WTC11 (cell line): ENCODE results near the gene HIC1. TPM values are rescaled to one million over a fixed set of nuclear protein-coding genes. Genes with fewer than 3 reads are reported as not detected.
A peak's percentile ranks its signal among the peaks of the same experiment; 100 is the strongest.

Experiments used
- ATAC-seq: fragments of 200-7000 bp; cut with Tn5 transposase; 2 replicates; pipeline ENCODE4 v1.10.0; 2021; ENCODE audit warnings: mild to moderate bottlenecking, moderate library complexity
- CTCF ChIA-PET: fragments of 300-600 bp; sonication (Branson Sonifier 250); formaldehyde crosslinking; loops from one replicate; lab custom pipeline; 2021; ENCODE audit warnings: antibody characterized with exemption; lab: Charles Lee
- POLR2A ChIA-PET: fragments of 350-600 bp; sonication (Branson Sonifier 250); formaldehyde crosslinking; loops from one replicate; lab custom pipeline; 2021; ENCODE audit warnings: antibody characterized with exemption; lab: Charles Lee
- DNase-seq: peaks from one replicate; pipeline ENCODE4 v3.0.0; 2021; ENCODE audit warnings: low spot score
- H3K27ac Mint-ChIP-seq: 2 replicates; pipeline ENCODE4 v1.8.0; 2021; ENCODE audit warnings: mixed read lengths
- H3K27me3 Mint-ChIP-seq: 2 replicates; pipeline ENCODE4 v1.8.0; 2021; ENCODE audit warnings: low read depth, mild to moderate bottlenecking, moderate library complexity, mixed read lengths
- H3K36me3 Mint-ChIP-seq: 2 replicates; pipeline ENCODE4 v1.8.0; 2021; ENCODE audit warnings: mixed read lengths
- H3K4me1 Mint-ChIP-seq: 2 replicates; pipeline ENCODE4 v1.8.0; 2022; ENCODE audit warnings: mixed read lengths
- H3K4me3 Mint-ChIP-seq: 2 replicates; pipeline ENCODE4 v1.8.0; 2021; ENCODE audit warnings: mild to moderate bottlenecking, moderate library complexity, mixed read lengths
- H3K9me3 Mint-ChIP-seq: 2 replicates; pipeline ENCODE4 v1.8.0; 2021; ENCODE audit warnings: mixed read lengths
- ATF2 ChIP-seq: sonication (generic); formaldehyde crosslinking; IDR thresholded peaks from 2 replicates; pipeline ENCODE4 v1.8.1; 2022; ENCODE audit warnings: low read depth, missing genetic modification reagents, borderline replicate concordance
- CBFB ChIP-seq: sonication (generic); formaldehyde crosslinking; IDR thresholded peaks from 2 replicates; pipeline ENCODE4 v1.8.1; 2022; ENCODE audit warnings: mild to moderate bottlenecking, low read depth, missing genetic modification reagents
- GRHL2 ChIP-seq: fragments of 250-450 bp; sonication (Bioruptor Pico); IDR thresholded peaks from 2 replicates; pipeline ENCODE4 v1.8.0; 2022; ENCODE audit warnings: mild to moderate bottlenecking, moderate library complexity; ENCODE audit not compliant: insufficient replicate concordance, severe bottlenecking
- KAT7 ChIP-seq: sonication (generic); formaldehyde crosslinking; IDR thresholded peaks from 2 replicates; pipeline ENCODE4 v1.8.1; 2023; ENCODE audit warnings: missing genetic modification reagents, mild to moderate bottlenecking, borderline replicate concordance
- MAX ChIP-seq: sonication (generic); formaldehyde crosslinking; IDR thresholded peaks from 2 replicates; pipeline ENCODE4 v1.8.0; 2022; ENCODE audit warnings: mild to moderate bottlenecking, missing genetic modification reagents
- SP1 ChIP-seq: sonication (generic); formaldehyde crosslinking; conservative IDR thresholded peaks from 2 replicates; pipeline ENCODE4 v1.8.1; 2022; ENCODE audit warnings: missing genetic modification reagents
- ZNF121 ChIP-seq: sonication (generic); formaldehyde crosslinking; IDR thresholded peaks from 2 replicates; pipeline ENCODE4 v1.8.0; 2023; ENCODE audit warnings: missing genetic modification reagents
- ZNF219 ChIP-seq: sonication (generic); formaldehyde crosslinking; IDR thresholded peaks from 2 replicates; pipeline ENCODE4 v1.8.0; 2023; ENCODE audit warnings: missing genetic modification reagents, mild to moderate bottlenecking, borderline replicate concordance
- ZNF317 ChIP-seq: sonication (generic); formaldehyde crosslinking; IDR thresholded peaks from 2 replicates; pipeline ENCODE4 v1.8.1; 2023; ENCODE audit warnings: low read depth, mild to moderate bottlenecking, moderate library complexity, missing genetic modification reagents, borderline replicate concordance
- ZNF396 ChIP-seq: fragments of 250-450 bp; sonication (Bioruptor Pico); IDR thresholded peaks from 2 replicates; pipeline ENCODE4 v1.8.0; 2021; ENCODE audit warnings: mild to moderate bottlenecking, moderate library complexity, borderline replicate concordance
- ZNF423 ChIP-seq: fragments of 250-450 bp; sonication (Bioruptor Pico); IDR thresholded peaks from 2 replicates; pipeline ENCODE4 v2.1.2; 2022; ENCODE audit warnings: mild to moderate bottlenecking, moderate library complexity
- ZNF671 ChIP-seq: fragments of 250-450 bp; sonication (Bioruptor Pico); IDR thresholded peaks from 2 replicates; pipeline ENCODE4 v1.8.0; 2021; ENCODE audit warnings: mild to moderate bottlenecking
- total RNA-seq: library from RNA; stranded (reverse); gene quantifications from 3 replicates; pipeline ENCODE4 v1.2.3, GENCODE V29; 2021
- TF ChIP-seq, protein P1 (sequence below): sonication (generic); formaldehyde crosslinking; conservative IDR thresholded peaks from 2 replicates; pipeline ENCODE4 v1.8.1; 2022; ENCODE audit warnings: mild to moderate bottlenecking, missing genetic modification reagents
- TF ChIP-seq, protein P2 (sequence below): sonication (generic); formaldehyde crosslinking; conservative IDR thresholded peaks from 2 replicates; pipeline ENCODE4 v1.8.1; 2023; ENCODE audit warnings: mild to moderate bottlenecking, low read depth, missing genetic modification reagents, moderate library complexity
- TF ChIP-seq, protein P3 (sequence below): sonication (generic); formaldehyde crosslinking; IDR thresholded peaks from 2 replicates; pipeline ENCODE4 v1.8.0; 2023; ENCODE audit warnings: missing genetic modification reagents
- TF ChIP-seq, protein P4 (sequence below): sonication (generic); formaldehyde crosslinking; IDR thresholded peaks from 2 replicates; pipeline ENCODE4 v1.8.1; 2023; ENCODE audit warnings: mild to moderate bottlenecking, missing genetic modification reagents, moderate library complexity

HIC1 gene
- total RNA-seq, 1 experiment from 2014 or later = 0.37 TPM

DNA sequence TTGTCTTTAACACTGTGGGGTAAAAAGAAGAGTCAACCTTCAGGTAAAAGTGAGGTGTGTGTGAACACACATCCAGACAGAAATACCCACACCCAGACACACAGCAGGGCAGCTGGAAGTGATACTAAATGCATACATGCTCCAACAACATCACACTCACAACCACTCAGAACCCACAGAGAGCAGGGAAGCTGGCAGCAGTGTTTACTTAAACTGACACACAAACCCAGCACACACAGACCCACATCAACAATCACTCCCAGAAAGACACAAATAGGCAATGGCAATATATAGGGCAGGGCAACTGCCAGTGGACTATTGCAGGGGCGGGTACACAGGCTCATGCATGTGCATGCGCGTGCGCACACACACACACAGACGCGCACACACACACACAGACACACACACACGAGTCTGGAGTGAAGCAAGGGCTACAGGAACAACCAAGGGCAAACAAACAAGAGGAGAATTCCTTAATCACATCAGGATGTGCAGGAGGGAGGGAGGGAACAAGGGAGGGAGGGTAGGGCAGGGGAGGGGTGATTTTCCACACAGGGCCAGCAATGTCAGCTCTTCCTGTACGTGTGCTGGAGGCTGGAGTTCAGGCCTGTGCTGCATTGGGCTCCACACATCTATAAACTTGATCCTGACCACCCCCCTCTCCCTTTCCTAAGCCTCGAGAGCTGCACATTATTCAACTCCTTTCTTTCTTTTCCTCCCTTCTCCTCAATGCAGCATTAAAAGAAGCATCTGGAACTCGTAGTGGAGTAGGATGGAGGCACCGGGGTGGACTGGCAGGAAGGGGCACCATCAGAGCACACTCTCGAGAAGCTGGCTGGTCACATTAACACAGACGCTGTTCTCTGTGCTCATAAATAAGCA is 30.1 kb downstream of the HIC1 start (continued):
- no peak for TF ChIP-seq ATF2 (CRISPR knock-in tag)

- CTCF ChIA-PET = interaction anchor here (1.5 to 2.6 kb wide), 3 partner anchors 10 to 30 kb away, joined by 6 to 8 read pairs (median 6); partner anchors contain the start of gene HIC1
- TF ChIP-seq KAT7 (CRISPR knock-in tag) = no peak
- no peak for TF ChIP-seq ZNF396
- no peak for TF ChIP-seq ZNF423 (CRISPR knock-in tag)
- no peak for TF ChIP-seq ZNF219 (CRISPR knock-in tag)
- H3K36me3 Mint-ChIP-seq = peaks cover 4% of the 10 kb centered on the region; the same call in 1 of the 2 replicates
- H3K4me3 Mint-ChIP-seq = no peak overlapping the region
- no peaks in the 10 kb centered on the region for H3K27me3 Mint-ChIP-seq
- DNase-seq (no peak), ATAC-seq (no peak)
- H3K27ac Mint-ChIP-seq = peak overlapping the region; percentile 59; the same call in 1 of the 2 replicates
- H3K4me1 Mint-ChIP-seq = peaks cover 21% of the 10 kb centered on the region
- no peaks in the 10 kb centered on the region for H3K9me3 Mint-ChIP-seq
- POLR2A ChIA-PET = no interaction called here
Observed at GRCh38 chr17:2085648-2085949, 30.7 kb downstream of the HIC1 start.

DNA sequence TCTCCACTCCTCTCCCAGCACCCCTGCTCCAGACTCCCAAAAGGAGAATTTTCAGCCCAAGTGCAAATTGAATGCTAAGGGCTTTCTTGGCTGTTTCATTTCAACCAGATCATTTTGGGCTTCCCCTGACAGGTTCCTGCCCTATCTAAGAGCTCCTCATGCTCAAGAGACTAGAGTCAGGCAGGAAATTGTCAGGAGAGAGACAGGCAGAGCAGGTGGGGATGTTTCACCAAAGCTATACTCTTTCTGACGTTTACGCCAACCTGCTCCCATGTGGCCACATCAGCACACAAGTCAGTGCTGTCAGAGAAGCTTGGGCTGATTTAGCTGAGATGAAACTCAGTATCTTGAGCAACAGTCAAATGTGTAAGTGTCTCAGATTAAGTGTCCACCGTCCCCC is 31.4 kb downstream of the HIC1 start:
- H3K27me3 Mint-ChIP-seq = no peaks in the 10 kb centered on the region
- H3K4me3 Mint-ChIP-seq = no peak overlapping the region
- ChIA-PET CTCF (interaction anchor here (1.5 to 2.6 kb wide), 5 partner anchors 9 to 158 kb away, joined by 6 to 8 read pairs (median 6); partner anchors contain the start of gene HIC1), POLR2A (no interaction called here)
- no peaks in the 10 kb centered on the region for H3K9me3 Mint-ChIP-seq
- no peak overlapping the region for H3K27ac Mint-ChIP-seq
- H3K36me3 Mint-ChIP-seq = peaks cover 4% of the 10 kb centered on the region; the same call in 1 of the 2 replicates
- DNase-seq (no peak), ATAC-seq (no peak)
- peaks cover 28% of the 10 kb centered on the region for H3K4me1 Mint-ChIP-seq
- TF ChIP-seq ZNF219 (CRISPR knock-in tag) = no peak
- TF ChIP-seq ZNF121 (CRISPR knock-in tag) = no peak
- TF ChIP-seq SP1 = no peak
- no peak for TF ChIP-seq MAX (CRISPR knock-in tag)
- TF ChIP-seq, protein P1, sequence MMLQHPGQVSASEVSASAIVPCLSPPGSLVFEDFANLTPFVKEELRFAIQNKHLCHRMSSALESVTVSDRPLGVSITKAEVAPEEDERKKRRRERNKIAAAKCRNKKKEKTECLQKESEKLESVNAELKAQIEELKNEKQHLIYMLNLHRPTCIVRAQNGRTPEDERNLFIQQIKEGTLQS = no peak
- TF ChIP-seq ZNF317 (CRISPR knock-in tag) = no peak
- TF ChIP-seq, protein P2, sequence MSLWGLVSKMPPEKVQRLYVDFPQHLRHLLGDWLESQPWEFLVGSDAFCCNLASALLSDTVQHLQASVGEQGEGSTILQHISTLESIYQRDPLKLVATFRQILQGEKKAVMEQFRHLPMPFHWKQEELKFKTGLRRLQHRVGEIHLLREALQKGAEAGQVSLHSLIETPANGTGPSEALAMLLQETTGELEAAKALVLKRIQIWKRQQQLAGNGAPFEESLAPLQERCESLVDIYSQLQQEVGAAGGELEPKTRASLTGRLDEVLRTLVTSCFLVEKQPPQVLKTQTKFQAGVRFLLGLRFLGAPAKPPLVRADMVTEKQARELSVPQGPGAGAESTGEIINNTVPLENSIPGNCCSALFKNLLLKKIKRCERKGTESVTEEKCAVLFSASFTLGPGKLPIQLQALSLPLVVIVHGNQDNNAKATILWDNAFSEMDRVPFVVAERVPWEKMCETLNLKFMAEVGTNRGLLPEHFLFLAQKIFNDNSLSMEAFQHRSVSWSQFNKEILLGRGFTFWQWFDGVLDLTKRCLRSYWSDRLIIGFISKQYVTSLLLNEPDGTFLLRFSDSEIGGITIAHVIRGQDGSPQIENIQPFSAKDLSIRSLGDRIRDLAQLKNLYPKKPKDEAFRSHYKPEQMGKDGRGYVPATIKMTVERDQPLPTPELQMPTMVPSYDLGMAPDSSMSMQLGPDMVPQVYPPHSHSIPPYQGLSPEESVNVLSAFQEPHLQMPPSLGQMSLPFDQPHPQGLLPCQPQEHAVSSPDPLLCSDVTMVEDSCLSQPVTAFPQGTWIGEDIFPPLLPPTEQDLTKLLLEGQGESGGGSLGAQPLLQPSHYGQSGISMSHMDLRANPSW (CRISPR knock-in tag) = no peak
- TF ChIP-seq CBFB (CRISPR knock-in tag) = no peak
- no peak for TF ChIP-seq ZNF671
- TF ChIP-seq, protein P3, sequence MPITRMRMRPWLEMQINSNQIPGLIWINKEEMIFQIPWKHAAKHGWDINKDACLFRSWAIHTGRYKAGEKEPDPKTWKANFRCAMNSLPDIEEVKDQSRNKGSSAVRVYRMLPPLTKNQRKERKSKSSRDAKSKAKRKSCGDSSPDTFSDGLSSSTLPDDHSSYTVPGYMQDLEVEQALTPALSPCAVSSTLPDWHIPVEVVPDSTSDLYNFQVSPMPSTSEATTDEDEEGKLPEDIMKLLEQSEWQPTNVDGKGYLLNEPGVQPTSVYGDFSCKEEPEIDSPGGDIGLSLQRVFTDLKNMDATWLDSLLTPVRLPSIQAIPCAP = no peak
- TF ChIP-seq GRHL2 (CRISPR knock-in tag) = no peak
- TF ChIP-seq, protein P4, sequence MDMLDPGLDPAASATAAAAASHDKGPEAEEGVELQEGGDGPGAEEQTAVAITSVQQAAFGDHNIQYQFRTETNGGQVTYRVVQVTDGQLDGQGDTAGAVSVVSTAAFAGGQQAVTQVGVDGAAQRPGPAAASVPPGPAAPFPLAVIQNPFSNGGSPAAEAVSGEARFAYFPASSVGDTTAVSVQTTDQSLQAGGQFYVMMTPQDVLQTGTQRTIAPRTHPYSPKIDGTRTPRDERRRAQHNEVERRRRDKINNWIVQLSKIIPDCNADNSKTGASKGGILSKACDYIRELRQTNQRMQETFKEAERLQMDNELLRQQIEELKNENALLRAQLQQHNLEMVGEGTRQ (CRISPR knock-in tag) = no peak
